Pancreas (tissue), 10 donors: ENCODE results near the gene ITPR1. TPM values are rescaled to one million over a fixed set of nuclear protein-coding genes. Genes with fewer than 3 reads are reported as not detected.
A peak's percentile ranks its signal among the peaks of the same experiment; 100 is the strongest.

Source experiments
- ATAC-seq, 4 donors: fragments of 200-7000 bp; cut with Tn5 transposase; one replicate each; pipeline versions ENCODE4 v1.8.0 to v1.9.1; 2020; ENCODE audit warnings: mild to moderate bottlenecking in 4 of 4, moderate library complexity in 4 of 4
- DNase-seq, 6 donors: peaks; one replicate each; pipeline ENCODE4 v3.0.0-alpha.2; 2020
- FAIRE-seq: peaks from 2 replicates; lab custom pipeline; 2012; peaks lifted over from hg19 to GRCh38; lab: Jason Lieb, UNC
- H3K27ac ChIP-seq, 4 donors: fragments of 200-600 bp; sonication (generic); 1 replicate in 3 of 4; 2 replicates in 1 of 4; pipeline versions ENCODE4 v1.5.0 to v1.8.0; 2020
- H3K27me3 ChIP-seq, 4 donors: fragments of 200-600 bp; one replicate each; pipeline ENCODE4 v1.8.0; 2021
- H3K36me3 ChIP-seq, 3 donors: fragments of 200-600 bp; sonication (generic) in 1 of 3; one replicate each; pipeline versions ENCODE4 v1.5.0 to v1.8.0; 2020 to 2021
- H3K4me1 ChIP-seq, 3 donors: fragments of 200-600 bp; one replicate each; pipeline ENCODE4 v1.8.0; 2021
- H3K4me3 ChIP-seq, 4 donors: fragments of 200-600 bp; sonication (generic) in 2 of 4; one replicate each; pipeline versions ENCODE4 v1.5.0 to v1.8.0; 2020 to 2021
- H3K9me3 ChIP-seq, 4 donors: fragments of 200-600 bp; one replicate each; pipeline ENCODE4 v1.8.0; 2021
- CTCF ChIP-seq, 4 donors: fragments of 200-600 bp; sonication (generic) in 3 of 4; IDR thresholded peaks; one replicate each; pipeline versions ENCODE4 v1.5.0 to v1.8.0; 2021; ENCODE audit warnings: antibody characterized with exemption in 4 of 4
- WGBS, 2 donors: extraction: QIAGEN DNeasy Blood & Tissue Kit; methylation state at CpG; one replicate each; pipeline ENCODE4 v1.1.7; 2013; 5-methylcytosine and 5-hydroxymethylcytosine counted together
- intact Hi-C, 3 donors: fragments of 100-400 bp; cut with DNase I; formaldehyde crosslinking; loops; one replicate each; pipeline versions ENCODE4 v1.11.1 to v1.14.2; 2022
- polyA plus RNA-seq, 2 donors: library from polyadenylated mRNA; stranded (reverse); fragments of 200-250 nt; gene quantifications; one replicate each; pipeline ENCODE4 v1.2.3, GENCODE V29; 2013
- total RNA-seq, 6 donors: library from RNA; stranded (reverse); fragmentation: NEBNext Ultra II Directional in 4 of 6; extraction: Animal tissue kit (Norgen Biotek cat#: 25700) in 4 of 6; gene quantifications; one replicate each; pipeline versions ENCODE4 v1.2.1 to v1.2.4, GENCODE V29; 2021 to 2023
- donor health status: healthy with polysubstance abuse.
- donor health status: DM: no; HTN: no; CAD: no; lungs with moderate emphysema.
- donor health status: DM: no; HTN: no; CAD: no.
- donor health status: control.
- donor health status: control.
- donor health status: Bipolar disorder and iron deficiency.
- donor health status: DM: yes; HTN: yes; CAD: no.
- donor health status: DM: no; HTN: no; CAD: no.
- donor health status: DM: no; HTN: no; CAD: no.
- donor health status: DM: yes; HTN: yes; CAD: no.

The ITPR1 gene
- total and polyA plus RNA-seq, 8 donors: 4.5 to 19.1 (median 10.1) TPM

GRCh38 chr3:4736284-4736861 lies 243.2 kb downstream of the ITPR1 start:
- FAIRE-seq (no peak), DNase-seq (peak in 4 of 6 donors; percentile 56 to 83 (median 76)), ATAC-seq (peak; percentile 36 to 84 (median 83))
- H3K36me3 ChIP-seq: no peaks in the 10 kb centered on the region
- 53 to 64% methylated on average over 14 of the region's 14 CpGs for WGBS, 2 donors
- H3K27ac ChIP-seq: peak overlapping the region in 2 of 4 donors; percentile 5 to 64
- no peak overlapping the region for H3K4me3 ChIP-seq
- H3K4me1 ChIP-seq: peaks cover 15 to 38% (median 17%) of the 10 kb centered on the region in 3 donors
- intact Hi-C loops: no loop called here
- TF ChIP-seq CTCF (IDR thresholded peaks at IDR 0.05): no peak
- H3K27me3 ChIP-seq: no peaks in the 10 kb centered on the region
- no peaks in the 10 kb centered on the region for H3K9me3 ChIP-seq

- H3K4me1 ChIP-seq: peaks cover 28 to 56% (median 32%) of the 10 kb centered on the region in 3 donors
- no peak for TF ChIP-seq CTCF (IDR thresholded peaks at IDR 0.05)
- no peak for ATAC-seq
- 93 to 98% methylated on average over 9 of the region's 9 CpGs for WGBS, 2 donors
- H3K9me3 ChIP-seq: no peaks in the 10 kb centered on the region
- intact Hi-C loops: no loop called here
- DNase-seq: no peak
- H3K4me3 ChIP-seq: no peak overlapping the region
- no peak overlapping the region for H3K27ac ChIP-seq
- no peaks in the 10 kb centered on the region for H3K27me3 ChIP-seq
- H3K36me3 ChIP-seq: no peaks in the 10 kb centered on the region
- no peak for FAIRE-seq
Observed at GRCh38 chr3:4738737-4739274, 245.7 kb downstream of the ITPR1 start.

DNA sequence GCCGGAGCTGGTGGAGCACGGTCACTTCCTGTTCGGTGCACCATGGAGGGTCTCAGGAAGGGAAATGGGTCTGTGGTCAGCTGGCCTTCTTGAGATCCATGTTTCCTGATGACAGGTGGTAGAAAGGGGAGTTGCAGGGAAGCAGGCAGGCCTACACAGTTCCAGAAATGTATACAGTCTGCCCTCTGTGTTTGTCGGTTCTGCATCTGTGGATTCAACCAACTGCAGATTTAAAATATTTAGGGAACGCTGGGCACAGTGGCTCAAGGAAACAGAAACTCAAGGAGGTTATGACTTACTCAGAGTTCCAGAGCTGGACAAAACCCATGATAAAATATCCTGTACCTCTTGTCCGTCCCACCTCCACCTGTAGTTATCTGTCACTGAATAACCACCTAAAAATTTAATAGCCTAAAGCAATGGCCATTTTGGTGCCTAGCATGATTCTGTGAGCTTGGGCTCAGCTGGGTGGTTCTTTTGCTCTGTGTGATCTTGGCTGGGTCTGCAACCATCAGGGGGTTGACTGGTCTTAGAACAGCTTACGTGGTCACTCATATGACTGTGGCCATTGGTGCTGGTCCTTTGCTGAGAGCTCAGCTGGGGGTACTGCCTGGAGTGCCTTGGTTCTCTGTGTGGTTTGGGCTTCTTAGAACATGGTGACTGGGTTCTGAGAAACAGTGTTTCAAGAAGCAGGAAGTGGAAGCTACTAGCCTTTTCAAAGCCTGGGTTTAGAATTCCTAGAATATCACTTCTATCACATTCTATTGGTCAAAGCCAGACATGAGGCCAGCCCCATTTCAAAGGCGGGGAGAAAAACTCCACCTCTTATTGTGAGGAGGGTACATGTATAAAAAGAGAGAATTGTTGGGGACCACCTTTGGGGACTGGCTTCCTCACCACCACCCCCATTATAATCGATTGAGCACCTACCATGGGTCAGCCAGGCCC lies 246.4 kb downstream of the ITPR1 start:
- Histone ChIP-seq H3K27me3 (no peaks in the 10 kb centered on the region), H3K36me3 (no peaks in the 10 kb centered on the region), H3K4me3 (no peak overlapping the region), H3K4me1 (peaks cover 28 to 57% (median 30%) of the 10 kb centered on the region in 3 donors), H3K27ac (peak overlapping the region in 1 of 4 donors; percentile 96), H3K9me3 (no peaks in the 10 kb centered on the region)
- no peak for FAIRE-seq
- WGBS, 2 donors: 90 to 95% methylated on average over 9 of the region's 9 CpGs
- no peak for DNase-seq
- intact Hi-C loops: no loop called here
- no peak for TF ChIP-seq CTCF (IDR thresholded peaks at IDR 0.05)
- ATAC-seq: no peak

DNA sequence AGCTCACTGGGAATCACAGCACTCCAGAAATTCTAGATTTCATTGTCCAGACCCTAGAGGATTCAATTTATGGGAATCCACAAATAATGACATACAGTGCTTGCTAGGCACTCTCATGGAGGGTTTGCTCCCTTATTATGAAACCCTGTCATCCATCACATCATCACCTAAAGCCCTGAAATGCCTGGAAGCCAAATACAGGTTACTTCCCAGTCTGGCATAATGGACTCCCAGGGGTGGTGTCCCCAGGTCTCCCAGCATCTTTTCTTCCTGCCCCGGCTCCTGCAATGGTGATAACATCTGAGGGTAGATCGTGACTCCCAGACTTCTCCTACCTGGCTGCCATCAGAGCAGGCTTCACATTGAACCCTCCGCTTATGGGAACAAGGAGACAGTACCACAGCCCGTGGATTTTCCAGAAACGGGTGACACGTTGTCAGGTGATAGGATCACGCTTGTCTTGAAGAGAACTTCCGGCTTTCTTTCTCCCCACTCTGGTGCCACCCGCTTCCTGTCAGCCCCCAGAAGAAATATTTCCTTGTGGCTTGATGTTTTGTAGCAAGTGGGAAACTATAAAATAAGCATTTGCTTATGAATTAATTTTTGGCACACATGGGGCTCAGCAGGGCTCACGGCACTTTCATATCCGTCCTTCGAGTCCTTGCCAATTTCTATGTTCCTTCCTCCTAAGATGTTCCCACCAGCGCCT lies 247.4 kb downstream of the ITPR1 start:
- Histone ChIP-seq H3K9me3 (no peaks in the 10 kb centered on the region), H3K4me3 (no peak overlapping the region), H3K4me1 (peaks cover 19 to 50% (median 22%) of the 10 kb centered on the region in 3 donors), H3K27ac (peak overlapping the region; percentile 85 to 96 (median 88)), H3K27me3 (no peaks in the 10 kb centered on the region), H3K36me3 (no peaks in the 10 kb centered on the region)
- peak in 1 of 4 donors; percentile 7 for ATAC-seq
- TF ChIP-seq CTCF (IDR thresholded peaks at IDR 0.05): no peak
- DNase-seq: no peak
- 78 to 81% methylated on average over 13 of the region's 13 CpGs for WGBS, 2 donors
- intact Hi-C loops: no loop called here
- FAIRE-seq: no peak
